ENCODE results near the gene FCN1. TPM values are rescaled to one million over a fixed set of nuclear protein-coding genes. Genes with fewer than 3 reads are reported as not detected.

FCN1 gene
- total RNA-seq, 2 donors from 2014 or later, result 0.79 to 4.6 TPM

DNA sequence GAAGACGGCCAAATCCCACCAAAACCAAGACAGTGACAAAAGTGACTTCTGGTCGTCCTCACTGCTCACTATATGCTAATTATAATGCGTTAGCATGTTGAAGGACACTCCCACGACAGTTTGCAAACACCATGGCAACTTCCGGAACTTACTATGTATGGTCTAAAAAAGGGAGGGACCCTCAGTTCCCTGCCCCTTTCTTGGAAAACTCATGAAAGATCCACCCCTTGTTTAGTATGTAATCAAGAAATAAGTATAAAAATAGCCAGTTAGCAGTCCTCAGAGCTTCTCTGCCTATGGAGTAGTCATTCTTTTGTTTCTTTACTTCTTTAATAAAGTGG, 27.6 kb downstream of the FCN1 start:
- no peaks in the 10 kb centered on the region for H3K36me3 ChIP-seq
- no peak overlapping the region for H3K27ac ChIP-seq
- H3K4me1 ChIP-seq, result no peaks in the 10 kb centered on the region
- no peak for DNase-seq
- TF ChIP-seq CTCF (IDR thresholded peaks at IDR 0.05), result no peak
- H3K9ac ChIP-seq (ENCODE audit: low read depth in 2 of 2, low read length in 2 of 2), result no peak overlapping the region
- H3K4me3 ChIP-seq, result no peak overlapping the region
- H3K9me3 ChIP-seq, result no peaks in the 10 kb centered on the region
- intact Hi-C loops (cut with DNase I), result no loop called here
- no peaks in the 10 kb centered on the region for H3K27me3 ChIP-seq

DNA sequence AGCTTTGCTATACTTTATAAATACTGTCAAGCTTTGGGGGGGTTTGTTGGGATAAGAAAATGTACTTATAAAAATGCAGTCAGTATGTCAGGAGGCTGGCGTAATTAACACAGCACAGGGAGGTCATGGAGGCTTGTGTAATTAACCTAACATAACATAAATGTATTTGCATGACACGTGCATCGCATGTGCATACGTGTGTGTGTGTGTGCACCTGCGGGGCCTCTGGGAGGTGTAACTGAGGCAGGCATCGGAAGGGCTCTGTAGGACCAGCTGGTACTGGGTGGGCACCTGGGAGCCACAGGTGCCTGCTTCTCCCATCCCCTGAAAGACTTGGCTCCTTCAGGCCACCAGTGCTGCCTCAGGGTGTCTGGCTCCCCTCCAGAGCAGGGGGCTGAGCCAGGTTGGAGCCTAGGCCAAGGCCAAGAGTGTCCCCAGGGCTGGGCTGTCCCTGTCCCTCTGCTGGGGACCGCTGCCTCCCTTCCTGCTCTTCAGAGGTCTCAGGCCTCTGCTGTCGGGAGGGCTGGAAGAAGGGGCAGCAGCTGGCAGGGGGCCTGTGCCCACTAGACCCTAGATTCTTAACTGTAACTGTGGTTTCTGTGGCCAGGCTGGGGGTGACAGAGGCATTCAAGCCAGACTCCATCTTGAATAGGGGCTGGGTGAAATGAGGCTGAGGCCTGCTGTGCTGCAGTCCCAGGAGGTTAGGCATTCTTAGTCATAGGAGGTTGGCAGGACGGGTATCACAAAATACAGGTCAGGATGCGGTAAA, 28.1 kb downstream of the FCN1 start:
- Histone ChIP-seq H3K4me3 (no peak overlapping the region), H3K9ac (ENCODE audit: low read depth in 2 of 2, low read length in 2 of 2) (no peak overlapping the region), H3K27me3 (no peaks in the 10 kb centered on the region), H3K4me1 (no peaks in the 10 kb centered on the region), H3K36me3 (no peaks in the 10 kb centered on the region), H3K9me3 (no peaks in the 10 kb centered on the region), H3K27ac (no peak overlapping the region)
- no peak for TF ChIP-seq CTCF (IDR thresholded peaks at IDR 0.05)
- intact Hi-C loops (cut with DNase I), result no loop called here
- no peak for DNase-seq

DNA sequence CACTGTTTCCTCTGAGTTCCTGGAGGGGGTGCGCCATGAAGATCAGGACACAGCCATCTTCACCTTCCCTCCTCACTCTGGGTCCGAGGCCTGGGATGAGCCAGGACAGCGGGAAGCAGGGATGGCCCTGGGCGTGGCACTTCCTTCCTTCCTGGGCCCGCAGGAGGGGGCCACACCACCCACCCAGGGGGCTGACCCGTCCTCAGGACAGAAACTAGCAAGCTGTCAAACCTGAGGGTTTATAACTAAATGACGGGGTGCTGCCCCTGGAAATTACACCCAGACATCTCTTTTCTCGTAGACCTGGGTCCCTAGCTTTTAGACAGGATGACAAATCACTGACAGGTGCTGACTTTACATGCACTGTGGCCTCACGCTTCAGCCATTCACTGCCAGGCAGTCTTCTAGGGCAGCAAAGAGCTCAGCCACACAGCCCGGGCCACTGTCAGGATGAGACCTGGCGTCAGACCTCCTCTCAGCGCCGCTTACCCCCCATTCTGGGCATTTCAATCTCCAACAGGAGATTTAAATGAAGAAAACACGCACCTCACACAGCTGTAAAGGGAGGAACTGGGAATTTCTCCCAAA, 29.0 kb downstream of the FCN1 start:
- no peaks in the 10 kb centered on the region for H3K9me3 ChIP-seq
- intact Hi-C loops (cut with DNase I), result no loop called here
- no peaks in the 10 kb centered on the region for H3K4me1 ChIP-seq
- no peak overlapping the region for H3K9ac ChIP-seq (ENCODE audit: low read depth in 2 of 2, low read length in 2 of 2)
- no peak for TF ChIP-seq CTCF (IDR thresholded peaks at IDR 0.05)
- no peak overlapping the region for H3K27ac ChIP-seq
- DNase-seq, result no peak
- H3K4me3 ChIP-seq, result no peak overlapping the region
- H3K27me3 ChIP-seq, result no peaks in the 10 kb centered on the region
- H3K36me3 ChIP-seq, result no peaks in the 10 kb centered on the region

DNA sequence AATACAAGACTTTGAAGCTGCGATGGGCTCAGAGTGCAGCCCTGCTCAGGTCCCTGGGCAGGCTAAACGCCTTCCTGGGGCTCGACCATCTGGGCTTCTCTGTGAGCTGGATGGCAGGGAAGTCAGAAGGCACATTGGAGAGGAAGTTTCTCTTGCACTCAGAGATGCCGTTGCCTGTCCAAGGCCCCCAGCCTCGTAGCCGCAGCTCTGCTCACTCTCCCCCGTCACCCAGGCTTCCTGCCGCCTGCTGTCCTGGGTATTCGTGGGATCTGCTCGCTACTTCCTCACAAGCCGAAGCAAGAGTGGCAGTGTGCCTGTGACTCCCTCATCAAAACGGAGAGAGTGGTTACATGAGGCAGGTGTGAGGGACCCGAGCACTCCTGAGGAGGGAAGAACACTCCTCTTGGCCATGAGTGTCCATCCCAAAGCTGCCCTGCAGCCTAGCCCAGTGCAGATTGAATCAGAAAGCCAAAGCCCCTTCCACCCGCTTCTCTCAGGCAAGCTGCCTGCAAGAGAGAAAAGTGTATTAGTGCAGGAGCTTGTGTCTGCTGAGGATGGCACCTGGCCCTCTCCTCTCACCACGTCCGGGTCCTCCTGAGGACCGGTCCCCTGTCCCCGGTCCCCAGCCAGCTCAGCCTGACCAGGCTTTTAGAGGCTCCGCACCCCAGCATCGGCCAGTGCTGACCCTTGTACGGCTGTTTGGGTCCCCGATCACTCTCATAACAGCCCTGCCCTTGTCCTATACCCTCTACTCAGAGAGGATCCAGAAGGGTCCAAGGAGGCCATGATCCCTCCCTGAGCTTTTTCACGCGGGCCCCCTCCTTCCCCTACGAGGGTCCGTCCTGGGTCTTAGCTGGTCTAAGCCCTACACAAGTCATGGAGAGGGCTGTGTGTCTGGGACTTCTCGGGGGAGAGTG, 29.8 kb downstream of the FCN1 start:
- H3K27me3 ChIP-seq, result no peaks in the 10 kb centered on the region
- intact Hi-C loops (cut with DNase I), result no loop called here
- no peak for DNase-seq

More for the DNA sequence above, 29.8 kb downstream of the FCN1 start:
- Histone ChIP-seq H3K9ac (ENCODE audit: low read depth in 2 of 2, low read length in 2 of 2) (no peak overlapping the region), H3K4me3 (no peak overlapping the region), H3K27ac (no peak overlapping the region), H3K36me3 (no peaks in the 10 kb centered on the region), H3K4me1 (no peaks in the 10 kb centered on the region), H3K9me3 (no peaks in the 10 kb centered on the region)
- no peak for TF ChIP-seq CTCF (IDR thresholded peaks at IDR 0.05)
